ENCODE measurements around the gene XRCC3. TPM values are rescaled to one million over a fixed set of nuclear protein-coding genes. Genes with fewer than 3 reads are reported as not detected.

XRCC3 gene
- total and polyA plus RNA-seq, 2 of the 8 experiments (the other 6 are each of a cell fraction or from before 2014, with no cell fraction given) = 36.9 to 41.8 TPM

- no peak for TF ChIP-seq ZNF274 (IDR thresholded peaks at IDR 0.05; ENCODE audit: borderline replicate concordance, extremely low read depth, low read length)
- TF ChIP-seq SP2 (IDR thresholded peaks at IDR 0.05; ENCODE audit: low read length) = no peak
- no peak for TF ChIP-seq YY1 (IDR thresholded peaks at IDR 0.05; ENCODE audit: low read depth, low read length)
- no peak for TF ChIP-seq TBP (IDR thresholded peaks at IDR 0.05; ENCODE audit: low read depth, low read length)
- TF ChIP-seq CHD2 (IDR thresholded peaks at IDR 0.05; ENCODE audit: low read length) = no peak
- no peak for TF ChIP-seq PHF8 (conservative IDR thresholded peaks at IDR 0.05; ENCODE audit: low read depth, low read length)
- no peak for TF ChIP-seq EZH2 (IDR thresholded peaks at IDR 0.05; ENCODE audit: low read depth, low read length, severe bottlenecking)
- Histone ChIP-seq H3K4me3 (ENCODE audit: extremely low read depth in 1 of 4, insufficient read depth in 2 of 4, low read depth in 3 of 4, low read length in 4 of 4) (no peak overlapping the region), H3K23me2 (ENCODE audit: low read depth, low read length) (no peaks in the 10 kb centered on the region; the same call in 1 of the 2 replicates), H3K9ac (replicated peaks in 1 of 4; ENCODE audit: extremely low read depth in 1 of 4, low read depth in 3 of 4, low read length in 3 of 4) (no peak overlapping the region), H4K5ac (ENCODE audit: insufficient read length, low read depth, low read length) (no peak overlapping the region), H4K8ac (ENCODE audit: extremely low read depth, insufficient read depth, low read length) (no peak overlapping the region), H3K27ac (ENCODE audit: low read depth, low read length) (no peak overlapping the region), H3K27me3 (replicated peaks in 1 of 4; ENCODE audit: control insufficient read depth in 3 of 4, extremely low read depth in 1 of 4, insufficient read depth in 3 of 4, low read length in 3 of 4) (no peaks in the 10 kb centered on the region), H2BK5ac (ENCODE audit: low read depth, low read length) (no peak overlapping the region), H3K9me3 (ENCODE audit: insufficient read depth in 2 of 2, low read depth in 1 of 2, low read length in 1 of 2) (no peaks in the 10 kb centered on the region), H3K56ac (replicated peaks; ENCODE audit: insufficient read length, low read depth, low read length) (no peak overlapping the region), H2BK12ac (ENCODE audit: low read depth, low read length) (no peak overlapping the region), H3K79me2 (ENCODE audit: control insufficient read depth in 1 of 2, insufficient read depth in 2 of 2, low read length in 2 of 2) (peaks cover 0 to 15% of the 10 kb centered on the region in 2 experiments; a peak in 2 of 4 replicates), H2BK120ac (replicated peaks; ENCODE audit: low read depth, low read length) (no peak overlapping the region), H2BK20ac (ENCODE audit: low read length) (no peak overlapping the region), H3K4ac (replicated peaks; ENCODE audit: insufficient read length, low read depth, low read length) (no peak overlapping the region), H3K36me3 (ENCODE audit: control insufficient read depth in 2 of 4, insufficient read depth in 4 of 4, low read length in 3 of 4) (peaks cover 12 to 44% (median 31%) of the 10 kb centered on the region in 4 experiments; a peak in 5 of 8 replicates), H4K91ac (replicated peaks; ENCODE audit: insufficient read length, low read length) (no peak overlapping the region), H2AK5ac (ENCODE audit: low read depth, low read length) (no peak overlapping the region), H3K4me2 (ENCODE audit: insufficient read depth in 1 of 2, low read depth in 2 of 2, low read length in 2 of 2) (no peak overlapping the region), H4K20me1 (replicated peaks in 1 of 2; ENCODE audit: control insufficient read depth in 1 of 2, insufficient read depth in 2 of 2, low read length in 2 of 2) (peaks cover 19 to 56% of the 10 kb centered on the region in 2 experiments), H2AFZ (ENCODE audit: low read length) (no peak overlapping the region), H3K4me1 (replicated peaks in 1 of 4; ENCODE audit: control insufficient read depth in 3 of 4, insufficient read depth in 4 of 4, low read length in 3 of 4) (peaks cover 0 to 15% (median 8%) of the 10 kb centered on the region in 4 experiments; a peak in 6 of 7 replicates), H3K79me1 (ENCODE audit: low read depth, low read length) (peaks cover 11% of the 10 kb centered on the region), H3K23ac (ENCODE audit: insufficient read length) (no peak overlapping the region), H2BK15ac (ENCODE audit: low read length) (no peak overlapping the region), H3K18ac (ENCODE audit: extremely low read depth, low read length) (no peak overlapping the region), H3K14ac (ENCODE audit: insufficient read length) (no peak overlapping the region)
- 97% methylated on average over 15 of the region's 15 CpGs; no CpG with 5 or more reads in 1 of the 2 experiments for WGBS, 2 experiments (ENCODE audit: extremely low coverage in 1 of 2, insufficient coverage in 1 of 2, insufficient read length in 1 of 2, insufficient replicate concordance in 2 of 2, low coverage in 1 of 2, low lambda C conversion rate in 2 of 2, missing lambda C conversion rate in 1 of 2)
- no peak for FAIRE-seq
- DNase-seq (ENCODE audit: low read depth in 1 of 2, low spot score in 2 of 2) = no peak
- CTCF ChIA-PET (ENCODE audit: partially characterized antibody) = interaction anchor here (1.0 kb wide), 1 partner anchor 26 kb away, joined by 3 read pairs; no protein-coding TSS in a partner anchor
- POLR2A ChIA-PET (ENCODE audit: partially characterized antibody) = interaction anchor here (1.4 to 3.1 kb wide), 2 partner anchors 9 to 15 kb away, joined by 5 to 16 read pairs; no protein-coding TSS in a partner anchor
These were observed 5.4 kb downstream of the XRCC3 start for GRCh38 chr14:103709814-103710213.

Measured in H1 (cell line).